Dermis microvascular lymphatic vessel endothelial cell (primary cell): Measurements from ENCODE around the gene SETD1B. TPM values are rescaled to one million over a fixed set of nuclear protein-coding genes. Genes with fewer than 3 reads are reported as not detected.
"Not testable (repeated sequence)": the region's sequence is repeated elsewhere in the genome, so short reads cannot be mapped to it uniquely, and the experiment has no call there.

ENCODE experiments used
- DNase-seq, 2 donors: peaks; one replicate each; pipeline versions ENCODE4 v3.0.0 to v3.0.0-alpha.2; 2010; ENCODE audit warnings: low read depth in 2 of 2
- total RNA-seq: library from RNA; depleted of rRNA; stranded (reverse); fragments of >200 nt; gene quantifications from 2 replicates; pipeline ENCODE4 v1.2.1, GENCODE V29; 2014

SETD1B gene
- total RNA-seq, 1 donor from 2014 or later: 1.3 TPM

GRCh38 chr12:121780429-121780828, 23.4 kb upstream of the SETD1B start:
- no peak for DNase-seq

- DNase-seq: no peak
Measured at GRCh38 chr12:121781484-121781997, 22.3 kb upstream of the SETD1B start.

- no peak for DNase-seq
Measured at GRCh38 chr12:121781998-121782979, 21.5 kb upstream of the SETD1B start.

- peak in 1 of 2 donors; percentile 24 for DNase-seq
Measured at GRCh38 chr12:121783766-121784165, 20.0 kb upstream of the SETD1B start.

- DNase-seq: peak in 1 of 2 donors; percentile 74
Measured at GRCh38 chr12:121784460-121784859, 19.3 kb upstream of the SETD1B start.

GRCh38 chr12:121786440-121786825, 17.4 kb upstream of the SETD1B start:
- DNase-seq: peak in 1 of 2 donors; percentile 67

GRCh38 chr12:121787063-121788025, 16.5 kb upstream of the SETD1B start:
- DNase-seq: no peak

GRCh38 chr12:121788176-121788818, 15.5 kb upstream of the SETD1B start:
- DNase-seq: no peak

GRCh38 chr12:121789233-121789781, 14.5 kb upstream of the SETD1B start:
- DNase-seq: no peak

- DNase-seq: peak in 1 of 2 donors; percentile 63
Measured at GRCh38 chr12:121789800-121790728, 13.7 kb upstream of the SETD1B start.

GRCh38 chr12:121790785-121791184, 13.0 kb upstream of the SETD1B start:
- DNase-seq: not testable (repeated sequence)

- no peak for DNase-seq
Measured at GRCh38 chr12:121791671-121792551, 11.9 kb upstream of the SETD1B start.

- DNase-seq: no peak
Measured at GRCh38 chr12:121792607-121793439, 11.0 kb upstream of the SETD1B start.

GRCh38 chr12:121793440-121793837, 10.4 kb upstream of the SETD1B start, which contains the start of gene RHOF:
Gene RHOF (minus strand): TSS chr12:121793688. CDS start chr12:121793633, 55 bp downstream.
- DNase-seq: no peak

GRCh38 chr12:121793838-121794533, 9.8 kb upstream of the SETD1B start:
- DNase-seq: peak in 1 of 2 donors; percentile 88

GRCh38 chr12:121794534-121795033, 9.2 kb upstream of the SETD1B start:
- no peak for DNase-seq
